Measurements from ENCODE around the gene APOBEC3G.

GRCh38 chr22:39106326-39106725, 29.3 kb downstream of the APOBEC3G start:
- TF ChIP-seq SUZ12 (IDR thresholded peaks at IDR 0.05) (no peak), TARDBP (IDR thresholded peaks at IDR 0.05) (no peak), ELF4 (IDR thresholded peaks at IDR 0.05) (no peak), SP1 (IDR thresholded peaks at IDR 0.05) (no peak), BHLHE40 (IDR thresholded peaks at IDR 0.05; ENCODE audit: borderline replicate concordance) (no peak)

Data from HEK293T (cell line).